Progenitor cell of endocrine pancreas (in vitro differentiated cells): Measurements from ENCODE around the gene PACSIN1. TPM values are rescaled to one million over a fixed set of nuclear protein-coding genes. Genes with fewer than 3 reads are reported as not detected.

Experiments
- DNase-seq: peaks from one replicate; pipeline ENCODE4 v3.0.0; 2021; ENCODE audit warnings: low spot score; ENCODE audit not compliant: unreplicated experiment
- H3K27ac Mint-ChIP-seq: 2 replicates; pipeline ENCODE4 v1.8.0; 2021; ENCODE audit warnings: mild to moderate bottlenecking, moderate library complexity, mixed read lengths
- H3K27me3 Mint-ChIP-seq: 2 replicates; pipeline ENCODE4 v1.8.0; 2021; ENCODE audit warnings: mixed read lengths
- H3K36me3 Mint-ChIP-seq: 2 replicates; pipeline ENCODE4 v1.8.0; 2022; ENCODE audit warnings: mixed read lengths; ENCODE audit not compliant: insufficient read depth
- H3K4me1 Mint-ChIP-seq: 2 replicates; pipeline ENCODE4 v1.8.0; 2021; ENCODE audit warnings: low read depth, mixed read lengths
- H3K4me3 Mint-ChIP-seq: 2 replicates; pipeline ENCODE4 v1.8.0; 2021; ENCODE audit warnings: low read depth, mild to moderate bottlenecking, moderate library complexity, mixed read lengths
- H3K9me3 Mint-ChIP-seq: 2 replicates; pipeline ENCODE4 v1.8.0; 2021; ENCODE audit warnings: low read depth, mixed read lengths
- CTCF ChIP-seq: fragments of 200-600 bp; sonication (generic); IDR thresholded peaks from one replicate; pipeline ENCODE4 v1.5.0; 2021; ENCODE audit warnings: antibody characterized with exemption, mild to moderate bottlenecking; ENCODE audit not compliant: unreplicated experiment
- total RNA-seq: library from RNA; stranded (reverse); gene quantifications from 2 replicates; pipeline ENCODE4 v1.2.1, GENCODE V29; 2021

The PACSIN1 gene
- total RNA-seq, 1 donor from 2014 or later, result 0.72 TPM

- H3K27ac Mint-ChIP-seq, result no peak overlapping the region
- H3K4me1 Mint-ChIP-seq, result peaks cover 2% of the 10 kb centered on the region
- no peaks in the 10 kb centered on the region for H3K36me3 Mint-ChIP-seq
- no peak for DNase-seq
- no peak for TF ChIP-seq CTCF
- no peak overlapping the region for H3K4me3 Mint-ChIP-seq
- H3K27me3 Mint-ChIP-seq, result peaks cover 23% of the 10 kb centered on the region
- no peaks in the 10 kb centered on the region for H3K9me3 Mint-ChIP-seq
Observed at GRCh38 chr6:34530753-34531365, 65.0 kb downstream of the PACSIN1 start.

GRCh38 chr6:34531580-34532201 lies 65.8 kb downstream of the PACSIN1 start:
- H3K27me3 Mint-ChIP-seq, result peaks cover 27% of the 10 kb centered on the region
- peaks cover 2% of the 10 kb centered on the region for H3K4me1 Mint-ChIP-seq
- no peak for DNase-seq
- H3K36me3 Mint-ChIP-seq, result no peaks in the 10 kb centered on the region
- H3K27ac Mint-ChIP-seq, result no peak overlapping the region
- no peaks in the 10 kb centered on the region for H3K9me3 Mint-ChIP-seq
- H3K4me3 Mint-ChIP-seq, result no peak overlapping the region
- TF ChIP-seq CTCF, result no peak

GRCh38 chr6:34532230-34532629 lies 66.4 kb downstream of the PACSIN1 start:
- H3K27ac Mint-ChIP-seq, result no peak overlapping the region
- peaks cover 2% of the 10 kb centered on the region for H3K4me1 Mint-ChIP-seq
- no peak overlapping the region for H3K4me3 Mint-ChIP-seq
- no peak for DNase-seq
- no peaks in the 10 kb centered on the region for H3K9me3 Mint-ChIP-seq
- TF ChIP-seq CTCF, result no peak
- peaks cover 27% of the 10 kb centered on the region for H3K27me3 Mint-ChIP-seq
- H3K36me3 Mint-ChIP-seq, result no peaks in the 10 kb centered on the region

GRCh38 chr6:34534146-34534545 lies 68.3 kb downstream of the PACSIN1 start:
- Mint-ChIP-seq H3K36me3 (no peaks in the 10 kb centered on the region), H3K9me3 (no peaks in the 10 kb centered on the region), H3K27ac (no peak overlapping the region), H3K27me3 (peaks cover 21% of the 10 kb centered on the region), H3K4me1 (no peaks in the 10 kb centered on the region), H3K4me3 (no peak overlapping the region)
- TF ChIP-seq CTCF, result no peak
- DNase-seq, result no peak

- no peak for DNase-seq
- no peaks in the 10 kb centered on the region for H3K4me1 Mint-ChIP-seq
- H3K4me3 Mint-ChIP-seq, result no peak overlapping the region
- no peak overlapping the region for H3K27ac Mint-ChIP-seq
- no peaks in the 10 kb centered on the region for H3K9me3 Mint-ChIP-seq
- no peaks in the 10 kb centered on the region for H3K36me3 Mint-ChIP-seq
- TF ChIP-seq CTCF, result no peak
- H3K27me3 Mint-ChIP-seq, result peaks cover 16% of the 10 kb centered on the region
Observed at GRCh38 chr6:34534656-34535055, 68.8 kb downstream of the PACSIN1 start.
